Activated naive CD4-positive, alpha-beta T cell treated with anti-CD3 and anti-CD28 coated beads, Interleukin-2, amount 50 U/mL, for 16 hours (primary cell): ENCODE results near the gene IQCB1.

Experiments used
- DNase-seq: peaks from one replicate; pipeline ENCODE4 v3.0.0-alpha.2; 2020

Gene IQCB1

GRCh38 chr3:121740896-121741295 lies 94.0 kb downstream of the IQCB1 start:
- DNase-seq: no peak

- DNase-seq: no peak
Measured at GRCh38 chr3:121739902-121740301, 95.0 kb downstream of the IQCB1 start.

- no peak for DNase-seq
Measured at GRCh38 chr3:121737644-121738043, 97.2 kb downstream of the IQCB1 start.

GRCh38 chr3:121736112-121736511 lies 98.7 kb downstream of the IQCB1 start:
- no peak for DNase-seq

- no peak for DNase-seq
Measured at GRCh38 chr3:121735047-121735696, 99.7 kb downstream of the IQCB1 start.

GRCh38 chr3:121730940-121731687 lies 103.7 kb downstream of the IQCB1 start:
- no peak for DNase-seq

GRCh38 chr3:121724130-121724529 lies 110.7 kb downstream of the IQCB1 start:
- DNase-seq: no peak

- DNase-seq: no peak
Measured at GRCh38 chr3:121723485-121723884, 111.4 kb downstream of the IQCB1 start.

GRCh38 chr3:121722411-121722810 lies 112.4 kb downstream of the IQCB1 start:
- no peak for DNase-seq

- no peak for DNase-seq
Measured at GRCh38 chr3:121720163-121720562, 114.7 kb downstream of the IQCB1 start.
